ENCODE measurements around the gene PARP1.

The PARP1 gene

DNA sequence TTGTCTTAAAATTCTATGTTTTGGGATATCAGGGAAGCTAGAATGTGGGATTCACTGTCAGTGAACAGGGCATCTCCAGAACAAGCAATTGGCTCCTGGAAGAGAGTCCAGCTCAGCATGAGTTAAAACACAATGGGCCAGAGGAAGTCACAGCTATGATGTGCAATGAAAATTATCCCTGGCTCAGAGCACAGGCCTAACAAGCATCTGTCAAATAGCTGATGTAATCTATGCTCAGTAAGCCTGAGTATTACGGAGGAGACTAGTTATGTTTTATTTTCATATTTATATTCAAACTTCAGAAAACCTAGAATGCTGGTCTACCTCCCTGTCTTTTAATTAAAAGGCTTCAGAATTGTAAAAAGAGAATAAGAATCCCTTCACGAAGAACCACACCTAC lies 41.6 kb downstream of the PARP1 start:
- no peak overlapping the region for H3K9ac ChIP-seq (ENCODE audit: low read length)
- H3K27me3 ChIP-seq (ENCODE audit: control insufficient read depth in 1 of 2, insufficient read depth in 1 of 2, low read length in 2 of 2): no peaks in the 10 kb centered on the region
- no peak overlapping the region for H3K23ac ChIP-seq (ENCODE audit: low read length in 2 of 2)
- no peak overlapping the region for H2AFZ ChIP-seq (ENCODE audit: low read depth, low read length)
- no peak overlapping the region for H3K4me3 ChIP-seq (ENCODE audit: insufficient read depth in 1 of 2, low read depth in 1 of 2, low read length in 2 of 2)
- H4K8ac ChIP-seq (ENCODE audit: low read length): no peak overlapping the region
- no peak for DNase-seq
- no peak overlapping the region for H3K14ac ChIP-seq (ENCODE audit: low read length in 2 of 2)
- H2AK5ac ChIP-seq (ENCODE audit: low read length, severe bottlenecking): peak overlapping the region; percentile 8
- H3K4ac ChIP-seq (ENCODE audit: low read depth in 1 of 2, low read length in 2 of 2): no peak overlapping the region
- no peak overlapping the region for H2BK5ac ChIP-seq (ENCODE audit: low read depth, low read length, poor library complexity, severe bottlenecking)
- peaks cover 21% of the 10 kb centered on the region for H3K79me1 ChIP-seq (replicated peaks; ENCODE audit: low read length, poor library complexity, severe bottlenecking)
- H2BK12ac ChIP-seq (ENCODE audit: low read length in 2 of 2): no peak overlapping the region
- peaks cover 67 to 89% of the 10 kb centered on the region in 2 experiments for H3K36me3 ChIP-seq (ENCODE audit: control insufficient read depth in 1 of 2, insufficient read depth in 2 of 2, low read depth in 1 of 2, low read length in 2 of 2)
- H3K4me2 ChIP-seq (ENCODE audit: low read length, poor library complexity, severe bottlenecking): no peak overlapping the region
- peak overlapping the region; percentile 65 for H3K27ac ChIP-seq (ENCODE audit: low read length, poor library complexity, severe bottlenecking)
- H2BK120ac ChIP-seq (ENCODE audit: low read depth, low read length): no peak overlapping the region
- H3K18ac ChIP-seq (ENCODE audit: low read depth in 1 of 2, low read length in 2 of 2): no peak overlapping the region
- peaks cover 22% of the 10 kb centered on the region for H3K4me1 ChIP-seq (ENCODE audit: control insufficient read depth, insufficient read depth, low read depth, low read length)
- WGBS: 100% methylated on average over 1 of the region's 2 CpGs
- no peak overlapping the region for H2BK15ac ChIP-seq (ENCODE audit: low read depth, poor library complexity, severe bottlenecking)
- no peak overlapping the region for H4K91ac ChIP-seq (ENCODE audit: low read length)
- no peaks in the 10 kb centered on the region for H3K9me3 ChIP-seq (ENCODE audit: control insufficient read depth, low read length)

DNA sequence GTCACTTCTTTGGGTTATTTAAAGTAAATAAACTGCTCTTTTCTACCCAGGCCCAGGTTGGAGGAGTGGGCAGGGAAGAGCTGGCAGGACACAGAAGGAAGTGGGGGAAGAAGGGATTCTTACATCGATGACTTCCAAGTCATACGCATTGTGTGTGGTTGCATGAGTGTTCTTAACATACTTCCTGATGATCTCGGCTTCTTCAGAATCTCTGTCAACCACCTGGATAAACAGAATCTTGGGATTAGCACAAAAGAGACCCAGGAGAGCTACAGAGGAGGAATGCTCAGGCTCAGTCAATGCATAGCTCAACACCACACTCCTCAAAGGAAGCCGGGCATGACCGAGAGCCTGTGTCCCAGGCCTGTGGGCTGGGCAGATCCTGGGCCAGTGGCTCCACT lies 42.1 kb downstream of the PARP1 start:
- Histone ChIP-seq H3K4me2 (ENCODE audit: low read length, poor library complexity, severe bottlenecking) (no peak overlapping the region), H3K18ac (ENCODE audit: low read depth in 1 of 2, low read length in 2 of 2) (no peak overlapping the region), H3K27me3 (ENCODE audit: control insufficient read depth in 1 of 2, insufficient read depth in 1 of 2, low read length in 2 of 2) (no peaks in the 10 kb centered on the region), H2AFZ (ENCODE audit: low read depth, low read length) (no peak overlapping the region), H2AK5ac (ENCODE audit: low read length, severe bottlenecking) (no peak overlapping the region), H3K23ac (ENCODE audit: low read length in 2 of 2) (peak overlapping the region in 1 of 2 experiments; percentile 44), H3K4me1 (ENCODE audit: control insufficient read depth, insufficient read depth, low read depth, low read length) (peaks cover 20% of the 10 kb centered on the region), H2BK15ac (ENCODE audit: low read depth, poor library complexity, severe bottlenecking) (no peak overlapping the region), H4K91ac (ENCODE audit: low read length) (no peak overlapping the region), H3K4ac (ENCODE audit: low read depth in 1 of 2, low read length in 2 of 2) (no peak overlapping the region), H2BK5ac (ENCODE audit: low read depth, low read length, poor library complexity, severe bottlenecking) (no peak overlapping the region), H3K14ac (ENCODE audit: low read length in 2 of 2) (no peak overlapping the region), H3K9ac (ENCODE audit: low read length) (no peak overlapping the region), H3K27ac (ENCODE audit: low read length, poor library complexity, severe bottlenecking) (peak overlapping the region; percentile 65), H3K4me3 (ENCODE audit: insufficient read depth in 1 of 2, low read depth in 1 of 2, low read length in 2 of 2) (no peak overlapping the region), H3K36me3 (ENCODE audit: control insufficient read depth in 1 of 2, insufficient read depth in 2 of 2, low read depth in 1 of 2, low read length in 2 of 2) (peaks cover 65 to 92% of the 10 kb centered on the region in 2 experiments), H4K8ac (ENCODE audit: low read length) (no peak overlapping the region), H3K79me1 (replicated peaks; ENCODE audit: low read length, poor library complexity, severe bottlenecking) (peaks cover 18% of the 10 kb centered on the region), H2BK12ac (ENCODE audit: low read length in 2 of 2) (no peak overlapping the region), H2BK120ac (ENCODE audit: low read depth, low read length) (no peak overlapping the region), H3K9me3 (ENCODE audit: control insufficient read depth, low read length) (no peaks in the 10 kb centered on the region)
- 59% methylated on average over 4 of the region's 5 CpGs for WGBS
- peak; percentile 36 for DNase-seq

DNA sequence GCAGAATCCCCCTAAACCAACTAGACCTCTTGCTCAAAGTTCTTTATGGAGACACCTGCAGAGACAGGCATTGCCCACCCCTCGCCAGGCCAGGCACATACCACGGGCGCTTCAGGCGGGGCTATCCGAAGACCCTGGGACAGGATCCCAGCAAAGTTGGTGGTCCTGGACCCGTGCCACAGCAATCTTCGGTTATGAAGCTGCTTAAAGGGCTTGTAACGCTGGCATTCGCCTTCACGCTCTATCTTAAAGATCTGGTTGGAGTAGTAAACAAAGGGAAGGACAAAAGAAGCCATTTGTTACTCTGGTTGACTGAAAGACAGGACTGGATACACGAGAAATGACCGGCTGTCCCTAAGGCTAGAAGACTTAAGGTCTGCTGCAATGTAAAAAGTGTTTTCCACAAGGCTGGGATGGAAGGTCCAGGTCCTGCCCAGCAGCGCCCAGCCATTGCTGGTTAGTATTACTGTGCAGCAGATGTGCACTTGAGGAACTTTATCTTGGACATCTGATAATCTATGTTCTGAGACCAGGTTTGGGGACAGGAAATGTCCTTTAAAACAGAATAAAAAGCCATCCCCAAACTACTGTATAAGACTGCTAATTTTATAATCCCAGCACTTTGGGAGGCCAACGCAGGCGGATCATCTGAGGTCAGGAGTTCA lies 42.9 kb downstream of the PARP1 start:
- Histone ChIP-seq H3K23ac (ENCODE audit: low read length in 2 of 2) (no peak overlapping the region), H4K91ac (ENCODE audit: low read length) (no peak overlapping the region), H3K9ac (ENCODE audit: low read length) (no peak overlapping the region), H3K9me3 (ENCODE audit: control insufficient read depth, low read length) (no peaks in the 10 kb centered on the region), H2BK120ac (ENCODE audit: low read depth, low read length) (no peak overlapping the region), H3K79me1 (replicated peaks; ENCODE audit: low read length, poor library complexity, severe bottlenecking) (peaks cover 12% of the 10 kb centered on the region), H3K4ac (ENCODE audit: low read depth in 1 of 2, low read length in 2 of 2) (no peak overlapping the region), H3K4me2 (ENCODE audit: low read length, poor library complexity, severe bottlenecking) (no peak overlapping the region), H4K8ac (ENCODE audit: low read length) (no peak overlapping the region), H3K4me3 (ENCODE audit: insufficient read depth in 1 of 2, low read depth in 1 of 2, low read length in 2 of 2) (no peak overlapping the region), H2AK5ac (ENCODE audit: low read length, severe bottlenecking) (no peak overlapping the region), H2AFZ (ENCODE audit: low read depth, low read length) (no peak overlapping the region), H3K14ac (ENCODE audit: low read length in 2 of 2) (no peak overlapping the region), H3K18ac (ENCODE audit: low read depth in 1 of 2, low read length in 2 of 2) (no peak overlapping the region), H2BK12ac (ENCODE audit: low read length in 2 of 2) (no peak overlapping the region), H3K4me1 (ENCODE audit: control insufficient read depth, insufficient read depth, low read depth, low read length) (peaks cover 14% of the 10 kb centered on the region), H2BK5ac (ENCODE audit: low read depth, low read length, poor library complexity, severe bottlenecking) (no peak overlapping the region), H2BK15ac (ENCODE audit: low read depth, poor library complexity, severe bottlenecking) (no peak overlapping the region), H3K36me3 (ENCODE audit: control insufficient read depth in 1 of 2, insufficient read depth in 2 of 2, low read depth in 1 of 2, low read length in 2 of 2) (peaks cover 62 to 93% of the 10 kb centered on the region in 2 experiments), H3K27me3 (ENCODE audit: control insufficient read depth in 1 of 2, insufficient read depth in 1 of 2, low read length in 2 of 2) (no peaks in the 10 kb centered on the region), H3K27ac (ENCODE audit: low read length, poor library complexity, severe bottlenecking) (peak overlapping the region; percentile 59)
- WGBS: 96% methylated on average over 15 of the region's 15 CpGs
- DNase-seq: no peak

DNA sequence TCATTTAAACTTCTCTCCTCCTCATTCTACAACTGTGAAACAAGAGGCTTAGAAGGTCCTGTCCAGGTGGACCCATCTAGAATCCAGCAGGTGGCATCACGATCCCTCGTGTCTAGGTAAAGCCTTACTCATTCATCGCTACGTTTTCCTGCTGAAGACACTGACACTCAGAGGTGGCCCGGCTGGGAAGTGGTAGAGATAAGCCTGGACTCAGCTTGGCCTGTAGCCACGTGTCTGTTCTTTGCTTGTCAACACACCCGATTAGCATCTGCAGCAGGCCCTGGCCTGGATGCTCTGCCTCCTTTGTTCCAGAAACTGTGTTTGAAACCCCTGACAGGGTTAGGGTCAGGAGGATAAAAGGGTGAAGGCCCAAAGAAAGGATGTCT lies 43.4 kb downstream of the PARP1 start:
- Histone ChIP-seq H3K9ac (ENCODE audit: low read length) (no peak overlapping the region), H2BK5ac (ENCODE audit: low read depth, low read length, poor library complexity, severe bottlenecking) (no peak overlapping the region), H3K9me3 (ENCODE audit: control insufficient read depth, low read length) (no peaks in the 10 kb centered on the region), H2AK5ac (ENCODE audit: low read length, severe bottlenecking) (no peak overlapping the region), H3K27ac (ENCODE audit: low read length, poor library complexity, severe bottlenecking) (no peak overlapping the region), H3K27me3 (ENCODE audit: control insufficient read depth in 1 of 2, insufficient read depth in 1 of 2, low read length in 2 of 2) (no peaks in the 10 kb centered on the region), H2BK15ac (ENCODE audit: low read depth, poor library complexity, severe bottlenecking) (no peak overlapping the region), H2AFZ (ENCODE audit: low read depth, low read length) (no peak overlapping the region), H2BK12ac (ENCODE audit: low read length in 2 of 2) (no peak overlapping the region), H3K36me3 (ENCODE audit: control insufficient read depth in 1 of 2, insufficient read depth in 2 of 2, low read depth in 1 of 2, low read length in 2 of 2) (peaks cover 65 to 95% of the 10 kb centered on the region in 2 experiments), H3K4me3 (ENCODE audit: insufficient read depth in 1 of 2, low read depth in 1 of 2, low read length in 2 of 2) (no peak overlapping the region), H3K4ac (ENCODE audit: low read depth in 1 of 2, low read length in 2 of 2) (no peak overlapping the region), H3K14ac (ENCODE audit: low read length in 2 of 2) (no peak overlapping the region), H3K18ac (ENCODE audit: low read depth in 1 of 2, low read length in 2 of 2) (no peak overlapping the region), H3K79me1 (replicated peaks; ENCODE audit: low read length, poor library complexity, severe bottlenecking) (peaks cover 12% of the 10 kb centered on the region), H3K23ac (ENCODE audit: low read length in 2 of 2) (no peak overlapping the region), H3K4me1 (ENCODE audit: control insufficient read depth, insufficient read depth, low read depth, low read length) (peaks cover 14% of the 10 kb centered on the region), H2BK120ac (ENCODE audit: low read depth, low read length) (no peak overlapping the region), H4K8ac (ENCODE audit: low read length) (no peak overlapping the region), H4K91ac (ENCODE audit: low read length) (no peak overlapping the region), H3K4me2 (ENCODE audit: low read length, poor library complexity, severe bottlenecking) (no peak overlapping the region)
- no peak for DNase-seq
- 89% methylated on average over 7 of the region's 7 CpGs for WGBS

All from mesenchymal stem cell (in vitro differentiated cells and primary cell).